Mesendoderm (in vitro differentiated cells): ENCODE results near the gene LRP6.

ENCODE experiments used
- DNase-seq: peaks from one replicate; pipeline ENCODE4 v3.0.0; 2013
- H2AK5ac ChIP-seq: 2 replicates; pipeline ENCODE4 v1.6.1; 2013; ENCODE audit warnings: low read length, inconsistent platforms
- H2BK120ac ChIP-seq: 2 replicates; pipeline ENCODE4 v1.6.1; 2013; ENCODE audit warnings: low read depth, mild to moderate bottlenecking, low read length, moderate library complexity, mixed read lengths
- H2BK15ac ChIP-seq: replicated peaks from 2 replicates; pipeline ENCODE4 v1.6.1; 2013; ENCODE audit warnings: low read depth, mild to moderate bottlenecking, moderate library complexity
- H2BK5ac ChIP-seq: 2 replicates; pipeline ENCODE4 v1.6.1; 2013; ENCODE audit warnings: low read length, inconsistent platforms
- H3K18ac ChIP-seq: 2 replicates; pipeline ENCODE4 v1.6.1; 2013; ENCODE audit warnings: mild to moderate bottlenecking, low read length, mixed read lengths
- H3K23ac ChIP-seq: one replicate; pipeline ENCODE4 v1.6.1; 2013; ENCODE audit warnings: low read length
- H3K27ac ChIP-seq: 2 replicates; pipeline ENCODE4 v1.5.1; 2013; ENCODE audit warnings: low read depth, mild to moderate bottlenecking, inconsistent platforms, low read length, moderate library complexity
- H3K27me3 ChIP-seq: 2 replicates; pipeline ENCODE4 v1.6.1; 2013; ENCODE audit warnings: low read length, control low read depth, mild to moderate bottlenecking, inconsistent platforms; ENCODE audit not compliant: insufficient read depth, poor library complexity
- H3K36me3 ChIP-seq: 2 replicates; pipeline ENCODE4 v1.6.1; 2013; ENCODE audit warnings: low read length, inconsistent platforms; ENCODE audit not compliant: control insufficient read depth, insufficient read depth
- H3K4ac ChIP-seq: one replicate; pipeline ENCODE4 v1.6.1; 2013; ENCODE audit warnings: low read depth, mild to moderate bottlenecking, low read length, moderate library complexity
- H3K4me1 ChIP-seq: 2 replicates; pipeline ENCODE4 v1.6.1; 2013; ENCODE audit warnings: low read depth, low read length, inconsistent platforms; ENCODE audit not compliant: control insufficient read depth
- H3K4me2 ChIP-seq: 2 replicates; pipeline ENCODE4 v1.6.1; 2013; ENCODE audit warnings: low read length
- H3K4me3 ChIP-seq: 2 replicates; pipeline ENCODE4 v1.5.1; 2013; ENCODE audit warnings: mild to moderate bottlenecking, low read length
- H3K56ac ChIP-seq: one replicate; pipeline ENCODE4 v1.6.1; 2013; ENCODE audit warnings: low read length
- H3K79me1 ChIP-seq: 2 replicates; pipeline ENCODE4 v1.6.1; 2013; ENCODE audit warnings: low read length, inconsistent platforms
- H3K79me2 ChIP-seq: 2 replicates; pipeline ENCODE4 v1.6.1; 2013; ENCODE audit warnings: mild to moderate bottlenecking, low read length; ENCODE audit not compliant: control insufficient read depth, insufficient read depth
- H3K9ac ChIP-seq: 2 replicates; pipeline ENCODE4 v1.6.1; 2013; ENCODE audit warnings: low read length, inconsistent platforms
- H4K5ac ChIP-seq: one replicate; pipeline ENCODE4 v1.6.1; 2013; ENCODE audit warnings: low read length
- H4K8ac ChIP-seq: one replicate; pipeline ENCODE4 v1.6.1; 2013; ENCODE audit warnings: low read depth, mild to moderate bottlenecking, control low read depth, low read length, moderate library complexity
- WGBS: extraction: QIAGEN DNeasy Blood & Tissue Kit; methylation state at CpG from one replicate; pipeline ENCODE4 v1.1.7; 2013; ENCODE audit warnings: low lambda C conversion rate, missing lambda C conversion rate; ENCODE audit not compliant: insufficient coverage; ENCODE audit errors: extremely low coverage; 5-methylcytosine and 5-hydroxymethylcytosine counted together

The LRP6 gene

GRCh38 chr12:12214635-12215131 lies 52.2 kb downstream of the LRP6 start:
- H3K36me3 ChIP-seq = no peaks in the 10 kb centered on the region
- H2AK5ac ChIP-seq = no peak overlapping the region
- H4K8ac ChIP-seq = no peak overlapping the region
- H3K23ac ChIP-seq = no peak overlapping the region
- H3K9ac ChIP-seq = no peak overlapping the region
- H2BK15ac ChIP-seq = no peak overlapping the region
- peak overlapping the region; percentile 40 for H3K18ac ChIP-seq
- H3K27ac ChIP-seq = peak overlapping the region; percentile 13
- no peak overlapping the region for H2BK120ac ChIP-seq
- H2BK5ac ChIP-seq = peak overlapping the region; percentile 2
- H3K4me2 ChIP-seq = no peak overlapping the region
- WGBS = no CpG with 5 or more reads among the region's 3 CpGs
- H4K5ac ChIP-seq = no peak overlapping the region
- H3K79me2 ChIP-seq = peaks cover 48% of the 10 kb centered on the region
- H3K27me3 ChIP-seq = no peaks in the 10 kb centered on the region
- peaks cover 4% of the 10 kb centered on the region for H3K4me1 ChIP-seq
- peak; percentile 64 for DNase-seq
- H3K56ac ChIP-seq = peak overlapping the region; percentile 66
- no peak overlapping the region for H3K4me3 ChIP-seq
- no peak overlapping the region for H3K4ac ChIP-seq
- H3K79me1 ChIP-seq = peaks cover 7% of the 10 kb centered on the region

- Histone ChIP-seq H3K27ac (no peak overlapping the region), H3K79me1 (peaks cover 9% of the 10 kb centered on the region), H3K23ac (no peak overlapping the region), H2BK15ac (no peak overlapping the region), H3K36me3 (no peaks in the 10 kb centered on the region), H2BK120ac (no peak overlapping the region), H3K27me3 (no peaks in the 10 kb centered on the region), H3K79me2 (peaks cover 45% of the 10 kb centered on the region), H3K9ac (no peak overlapping the region), H3K56ac (no peak overlapping the region), H3K4me1 (peaks cover 4% of the 10 kb centered on the region), H4K5ac (no peak overlapping the region), H2BK5ac (no peak overlapping the region), H3K18ac (no peak overlapping the region), H4K8ac (no peak overlapping the region), H3K4me2 (no peak overlapping the region), H3K4me3 (no peak overlapping the region), H3K4ac (no peak overlapping the region), H2AK5ac (no peak overlapping the region)
- peak; percentile 46 for DNase-seq
Observed at GRCh38 chr12:12214201-12214600, 52.6 kb downstream of the LRP6 start.

- Histone ChIP-seq H3K4me1 (peaks cover 4% of the 10 kb centered on the region), H4K5ac (no peak overlapping the region), H2BK15ac (no peak overlapping the region), H3K27me3 (no peaks in the 10 kb centered on the region), H3K79me1 (peaks cover 7% of the 10 kb centered on the region), H3K9ac (no peak overlapping the region), H3K4ac (no peak overlapping the region), H3K79me2 (peaks cover 37% of the 10 kb centered on the region), H3K18ac (no peak overlapping the region), H3K27ac (no peak overlapping the region), H4K8ac (no peak overlapping the region), H3K23ac (no peak overlapping the region), H3K4me3 (no peak overlapping the region), H3K4me2 (no peak overlapping the region), H3K56ac (no peak overlapping the region), H3K36me3 (no peaks in the 10 kb centered on the region), H2AK5ac (no peak overlapping the region), H2BK120ac (no peak overlapping the region), H2BK5ac (no peak overlapping the region)
- WGBS = no CpG with 5 or more reads among the region's 1 CpG
- DNase-seq = no peak
Observed at GRCh38 chr12:12212769-12213168, 54.1 kb downstream of the LRP6 start.

- Histone ChIP-seq H2AK5ac (no peak overlapping the region), H2BK120ac (no peak overlapping the region), H2BK5ac (no peak overlapping the region), H3K18ac (no peak overlapping the region), H3K4ac (no peak overlapping the region), H3K27me3 (no peaks in the 10 kb centered on the region), H3K27ac (no peak overlapping the region), H4K5ac (no peak overlapping the region), H3K9ac (no peak overlapping the region), H3K4me2 (no peak overlapping the region), H3K36me3 (no peaks in the 10 kb centered on the region), H2BK15ac (no peak overlapping the region), H3K56ac (no peak overlapping the region), H4K8ac (no peak overlapping the region), H3K79me2 (peaks cover 38% of the 10 kb centered on the region), H3K79me1 (peaks cover 11% of the 10 kb centered on the region), H3K23ac (no peak overlapping the region), H3K4me3 (no peak overlapping the region), H3K4me1 (no peaks in the 10 kb centered on the region)
- WGBS = no CpG with 5 or more reads among the region's 5 CpGs
- DNase-seq = no peak
Observed at GRCh38 chr12:12210983-12211382, 55.9 kb downstream of the LRP6 start.

GRCh38 chr12:12210416-12210815 lies 56.4 kb downstream of the LRP6 start:
- Histone ChIP-seq H2BK15ac (no peak overlapping the region), H4K8ac (no peak overlapping the region), H4K5ac (no peak overlapping the region), H3K4me3 (no peak overlapping the region), H3K4ac (no peak overlapping the region), H3K4me2 (no peak overlapping the region), H2AK5ac (no peak overlapping the region), H3K9ac (no peak overlapping the region), H3K36me3 (no peaks in the 10 kb centered on the region), H3K79me1 (peaks cover 12% of the 10 kb centered on the region), H3K18ac (no peak overlapping the region), H3K27ac (no peak overlapping the region), H3K79me2 (peaks cover 40% of the 10 kb centered on the region), H2BK5ac (no peak overlapping the region), H2BK120ac (no peak overlapping the region), H3K56ac (no peak overlapping the region), H3K23ac (no peak overlapping the region), H3K4me1 (no peaks in the 10 kb centered on the region), H3K27me3 (no peaks in the 10 kb centered on the region)
- DNase-seq = no peak
- no CpG with 5 or more reads among the region's 1 CpG for WGBS

- WGBS = no CpG with 5 or more reads among the region's 3 CpGs
- Histone ChIP-seq H3K4me1 (no peaks in the 10 kb centered on the region), H3K23ac (no peak overlapping the region), H2BK5ac (no peak overlapping the region), H3K4me2 (no peak overlapping the region), H3K79me2 (peaks cover 40% of the 10 kb centered on the region), H2AK5ac (no peak overlapping the region), H3K79me1 (peaks cover 12% of the 10 kb centered on the region), H4K5ac (no peak overlapping the region), H2BK15ac (no peak overlapping the region), H3K27me3 (no peaks in the 10 kb centered on the region), H4K8ac (no peak overlapping the region), H3K36me3 (no peaks in the 10 kb centered on the region), H3K4ac (no peak overlapping the region), H2BK120ac (no peak overlapping the region), H3K27ac (no peak overlapping the region), H3K4me3 (no peak overlapping the region), H3K18ac (no peak overlapping the region), H3K56ac (no peak overlapping the region), H3K9ac (no peak overlapping the region)
- no peak for DNase-seq
Observed at GRCh38 chr12:12209675-12210074, 57.2 kb downstream of the LRP6 start.
